Stimulated activated CD8-positive, alpha-beta memory T cell treated with anti-CD3 and anti-CD28 coated beads, Interleukin-15, amount 100 ng/mL, for 48 hours (primary cell): ENCODE results near the gene DTX1.

Source experiments
- DNase-seq, 2 donors: peaks; one replicate each; pipeline ENCODE4 v3.0.0-alpha.2; 2020; ENCODE audit warnings: low read depth in 2 of 2

The DTX1 gene

GRCh38 chr12:113055594-113056380, 743 bp upstream of the DTX1 start:
- no peak for DNase-seq

GRCh38 chr12:113056381-113056630, 224 bp upstream of the DTX1 start:
- no peak for DNase-seq

GRCh38 chr12:113057565-113058485, 1.3 kb downstream of the DTX1 start:
- DNase-seq, result no peak

- no peak for DNase-seq
Measured at GRCh38 chr12:113058553-113058952, 2.0 kb downstream of the DTX1 start.

GRCh38 chr12:113059071-113059595, 2.6 kb downstream of the DTX1 start:
- DNase-seq, result peak in 1 of 2 donors; percentile 16

GRCh38 chr12:113060336-113060960, 3.9 kb downstream of the DTX1 start:
- no peak for DNase-seq

GRCh38 chr12:113061061-113061694, 4.6 kb downstream of the DTX1 start:
- no peak for DNase-seq

GRCh38 chr12:113062502-113063395, 6.2 kb downstream of the DTX1 start:
- no peak for DNase-seq

- no peak for DNase-seq
Measured at GRCh38 chr12:113063396-113064350, 7.1 kb downstream of the DTX1 start.

GRCh38 chr12:113064395-113065125, 8.0 kb downstream of the DTX1 start:
- DNase-seq, result no peak

GRCh38 chr12:113065126-113066007, 8.8 kb downstream of the DTX1 start:
- DNase-seq, result no peak

GRCh38 chr12:113066813-113067400, 10.4 kb downstream of the DTX1 start:
- no peak for DNase-seq

- no peak for DNase-seq
Measured at GRCh38 chr12:113067987-113068935, 11.7 kb downstream of the DTX1 start.

- no peak for DNase-seq
Measured at GRCh38 chr12:113069149-113069548, 12.6 kb downstream of the DTX1 start.

- no peak for DNase-seq
Measured at GRCh38 chr12:113069751-113070116, 13.2 kb downstream of the DTX1 start.

GRCh38 chr12:113070117-113070906, 13.8 kb downstream of the DTX1 start:
- DNase-seq, result peak; percentile 63 to 74
